Choroid plexus epithelial cell (primary cell): ENCODE measurements around the gene GFER.
A peak's percentile ranks its signal among the peaks of the same experiment; 100 is the strongest.
"Not testable (repeated sequence)": the region's sequence is repeated elsewhere in the genome, so short reads cannot be mapped to it uniquely, and the experiment has no call there.

Experiments used
- DNase-seq: peaks from one replicate; pipeline ENCODE4 v3.0.0-alpha.2; 2010; ENCODE audit warnings: low read depth
- H3K4me3 ChIP-seq: 2 replicates; pipeline ENCODE4 v1.5.1; 2011; ENCODE audit warnings: low read depth, mild to moderate bottlenecking, control low read depth, low read length, moderate library complexity
- CTCF ChIP-seq: conservative IDR thresholded peaks from 2 replicates; pipeline ENCODE4 v1.5.1; 2011; ENCODE audit warnings: low read depth, mild to moderate bottlenecking, control low read depth, inconsistent platforms, low read length, moderate library complexity

GFER gene

GRCh38 chr16:1983544-1984346, at the start of gene GFER:
Gene GFER, plus strand, starts transcription at chr16:1984193. Its CDS starts 26 bp downstream, at chr16:1984219.
- peak within 1 kb of the TSS; percentile 67 for H3K4me3 ChIP-seq
- peak; percentile 93 for DNase-seq

GRCh38 chr16:1936945-1937479, 47.0 kb upstream of the GFER start:
- no peak for DNase-seq
- no peak overlapping the region for H3K4me3 ChIP-seq
- TF ChIP-seq CTCF = no peak

More at GRCh38 chr16:1983544-1984346, at the start of gene GFER:
- TF ChIP-seq CTCF = peak; percentile 42

- DNase-seq = no peak
- no peak for TF ChIP-seq CTCF
- no peak overlapping the region for H3K4me3 ChIP-seq
Measured at GRCh38 chr16:1938316-1938715, 45.7 kb upstream of the GFER start.

GRCh38 chr16:1938910-1939309, 45.1 kb upstream of the GFER start:
- no peak for DNase-seq
- no peak for TF ChIP-seq CTCF
- no peak overlapping the region for H3K4me3 ChIP-seq

GRCh38 chr16:1939833-1940232, 44.2 kb upstream of the GFER start:
- not testable (repeated sequence) for H3K4me3 ChIP-seq, DNase-seq

- no peak overlapping the region for H3K4me3 ChIP-seq
- DNase-seq = no peak
- TF ChIP-seq CTCF = no peak
Measured at GRCh38 chr16:1940273-1941161, 43.5 kb upstream of the GFER start.
